ENCODE data around the gene UBE4B.

- TF ChIP-seq CTCF (IDR thresholded peaks at IDR 0.05) = peak; percentile 99
- TF ChIP-seq EZH2 (IDR thresholded peaks at IDR 0.05; ENCODE audit: borderline replicate concordance, insufficient read depth, low read depth, low read length, poor library complexity, severe bottlenecking) = no peak
These were observed 177.4 kb downstream of the UBE4B start, which contains the start of gene KIF1B for GRCh38 chr1:10209905-10210810.

Measured in B cell (primary cell).